ENCODE measurements around the gene KCTD11. TPM values are rescaled to one million over a fixed set of nuclear protein-coding genes. Genes with fewer than 3 reads are reported as not detected.

Gene KCTD11
- total and polyA plus RNA-seq, 2 of the 13 experiments (the other 11 are each of a cell fraction or from before 2014, with no cell fraction given): 1.6 to 2.6 TPM

DNA sequence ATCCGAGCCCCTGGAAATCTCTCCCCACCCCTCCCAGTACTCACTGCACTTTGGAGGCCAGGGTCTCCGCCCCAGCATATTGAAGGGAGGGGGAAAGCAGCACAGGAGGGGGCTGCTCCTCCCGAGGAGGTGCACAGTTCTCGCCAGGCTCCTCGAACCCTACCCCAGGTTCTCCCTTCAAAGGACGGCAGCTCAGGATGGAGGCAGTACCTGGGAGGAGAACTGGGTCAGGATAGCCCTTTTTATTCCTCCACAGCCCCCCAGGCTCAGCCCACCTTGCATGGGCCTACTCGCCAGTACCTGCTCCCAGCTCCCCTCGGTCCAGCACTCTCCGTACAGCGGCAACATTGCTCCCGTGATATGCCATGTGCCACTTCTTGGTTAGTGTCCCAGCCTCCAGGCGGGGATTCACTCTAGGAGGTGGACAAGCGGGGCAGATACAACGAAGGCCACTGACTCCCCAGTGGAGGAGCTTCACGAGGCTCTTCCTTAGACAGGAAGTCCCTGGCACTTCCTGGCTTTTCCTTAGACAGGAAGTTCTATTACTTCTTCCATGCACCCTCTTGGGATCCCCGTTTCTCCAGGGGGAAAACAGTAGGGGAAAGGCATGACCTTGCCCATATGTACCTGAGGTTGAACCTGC lies 34.7 kb upstream of the KCTD11 start (continued):
- TF ChIP-seq, protein P1, sequence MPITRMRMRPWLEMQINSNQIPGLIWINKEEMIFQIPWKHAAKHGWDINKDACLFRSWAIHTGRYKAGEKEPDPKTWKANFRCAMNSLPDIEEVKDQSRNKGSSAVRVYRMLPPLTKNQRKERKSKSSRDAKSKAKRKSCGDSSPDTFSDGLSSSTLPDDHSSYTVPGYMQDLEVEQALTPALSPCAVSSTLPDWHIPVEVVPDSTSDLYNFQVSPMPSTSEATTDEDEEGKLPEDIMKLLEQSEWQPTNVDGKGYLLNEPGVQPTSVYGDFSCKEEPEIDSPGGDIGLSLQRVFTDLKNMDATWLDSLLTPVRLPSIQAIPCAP (CRISPR knock-in tag; IDR thresholded peaks at IDR 0.05; ENCODE audit: low read depth): no peak
- no peak for TF ChIP-seq ZNF746 (CRISPR knock-in tag; IDR thresholded peaks at IDR 0.05)
- no peak for TF ChIP-seq ZFP37 (CRISPR knock-in tag; IDR thresholded peaks at IDR 0.05; ENCODE audit: borderline replicate concordance)

DNA sequence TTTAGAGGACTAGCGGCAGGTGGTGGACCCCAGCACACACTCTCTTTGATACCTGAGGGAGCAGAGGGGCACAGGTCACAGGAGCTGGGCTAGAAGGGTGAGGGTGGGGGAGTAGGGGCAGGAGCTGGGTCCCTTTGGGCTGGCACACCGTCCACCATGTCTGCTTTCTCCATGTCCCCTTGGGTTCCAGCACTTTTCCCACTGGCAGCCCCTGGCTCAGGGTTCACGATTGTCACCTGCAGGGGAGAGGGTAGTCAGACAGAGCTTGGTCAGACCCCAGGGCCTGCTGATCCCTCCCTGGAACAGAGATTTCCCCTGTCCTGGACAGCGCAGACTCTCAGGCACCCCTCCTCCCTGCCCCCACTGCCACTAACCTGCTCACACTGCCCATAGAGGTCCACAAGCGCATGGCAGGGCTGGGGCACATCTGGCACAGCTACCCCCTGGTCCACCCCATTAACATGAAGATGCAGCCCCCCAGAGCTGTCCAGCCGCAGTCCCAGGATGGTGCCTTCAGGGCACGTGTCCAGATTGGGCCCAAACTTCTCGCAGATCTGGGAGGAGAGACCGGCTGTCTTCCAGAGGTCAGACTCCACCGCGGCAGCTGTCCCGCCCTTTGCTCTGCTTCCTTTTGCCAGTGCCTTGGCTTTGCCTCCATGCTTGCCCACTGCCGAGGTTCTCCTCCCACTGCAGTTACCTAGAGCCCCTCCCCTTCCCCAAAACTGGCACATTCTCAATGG lies 33.7 kb upstream of the KCTD11 start:
- POLR2A ChIA-PET: no interaction called here
- no peak overlapping the region for H2AFZ ChIP-seq (ENCODE audit: low read length)
- ATAC-seq (no peak), DNase-seq (ENCODE audit: low spot score) (no peak), FAIRE-seq (no peak)
- no peaks in the 10 kb centered on the region for H3K27me3 ChIP-seq (ENCODE audit: control insufficient read depth in 1 of 2, insufficient read depth in 2 of 2, low read length in 2 of 2)
- no peak overlapping the region for H3K4me3 ChIP-seq (replicated peaks in 1 of 3; ENCODE audit: insufficient read depth in 1 of 3, low read depth in 2 of 3, low read length in 3 of 3)
- no peaks in the 10 kb centered on the region for H3K9me3 ChIP-seq (ENCODE audit: low read length)
- CTCF ChIA-PET (ENCODE audit: low intra/inter-chr PET ratio, low total read pairs): no interaction called here
- no peak for TF ChIP-seq NFKBIZ (CRISPR knock-in tag; IDR thresholded peaks at IDR 0.05)
- H4K20me1 ChIP-seq (ENCODE audit: insufficient read depth, low read length): peaks cover 10% of the 10 kb centered on the region; the same call in 1 of the 2 replicates
- H3K4me1 ChIP-seq (ENCODE audit: insufficient read depth, low read length): peaks cover 11% of the 10 kb centered on the region
- in situ Hi-C loops (cut with HindIII; ENCODE audit: extremely low pct_ligation_motif_present, low pct_unique_long_range_greater_than_20kb): no loop called here
- intact Hi-C loops (cut with micrococcal nuclease; ENCODE audit: unreplicated experiment): no loop called here
- H3K27ac ChIP-seq (ENCODE audit: extremely low read length, insufficient read depth, low read length): no peak overlapping the region
- no TSS peak for BruUV-seq (replicated peaks)
- no peak overlapping the region for H3K9ac ChIP-seq (ENCODE audit: insufficient read depth, low read depth, low read length)
- WGBS (ENCODE audit: low lambda C conversion rate): 95% methylated on average over 8 of the region's 13 CpGs
- H3K36me3 ChIP-seq (replicated peaks in 1 of 2; ENCODE audit: control insufficient read depth in 1 of 2, insufficient read depth in 2 of 2, low read length in 2 of 2): peaks cover 20 to 53% of the 10 kb centered on the region in 2 experiments
- no peak overlapping the region for H3K4me2 ChIP-seq (ENCODE audit: low read depth, low read length)
- peaks cover 10% of the 10 kb centered on the region for H3K79me2 ChIP-seq (ENCODE audit: insufficient read depth, low read length)

DNA sequence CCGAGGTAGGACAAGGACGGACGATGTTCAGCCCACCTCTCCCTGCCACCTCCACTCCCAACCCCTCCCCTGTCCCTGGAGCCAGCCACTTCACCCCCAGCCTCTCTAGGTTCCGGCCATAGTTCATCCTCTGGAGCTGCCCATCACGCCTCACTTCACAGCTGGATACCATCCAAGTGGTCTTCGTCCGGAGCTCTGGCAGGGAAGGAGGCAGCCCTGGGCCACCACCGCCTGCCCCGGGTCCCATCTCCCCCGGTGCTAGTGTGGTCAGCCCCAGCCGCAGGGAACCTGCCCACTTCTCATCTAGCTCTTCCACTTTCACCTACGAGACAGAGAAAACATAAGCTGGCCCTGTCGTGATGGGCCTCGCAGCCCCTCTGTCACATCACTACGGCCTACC lies 30.5 kb upstream of the KCTD11 start:
- peaks cover 26 to 74% of the 10 kb centered on the region in 2 experiments for H3K36me3 ChIP-seq (replicated peaks in 1 of 2; ENCODE audit: control insufficient read depth in 1 of 2, insufficient read depth in 2 of 2, low read length in 2 of 2)
- no peak overlapping the region for H3K4me3 ChIP-seq (replicated peaks in 1 of 3; ENCODE audit: insufficient read depth in 1 of 3, low read depth in 2 of 3, low read length in 3 of 3)
- no peaks in the 10 kb centered on the region for H3K27me3 ChIP-seq (ENCODE audit: control insufficient read depth in 1 of 2, insufficient read depth in 2 of 2, low read length in 2 of 2)
- H3K4me1 ChIP-seq (ENCODE audit: insufficient read depth, low read length): no peaks in the 10 kb centered on the region
- intact Hi-C loops (cut with micrococcal nuclease; ENCODE audit: unreplicated experiment) (no loop called here), in situ Hi-C loops (cut with HindIII; ENCODE audit: extremely low pct_ligation_motif_present, low pct_unique_long_range_greater_than_20kb) (no loop called here)
- BruUV-seq (replicated peaks): no TSS peak
- no peaks in the 10 kb centered on the region for H3K9me3 ChIP-seq (ENCODE audit: low read length)
- no peak overlapping the region for H3K9ac ChIP-seq (ENCODE audit: insufficient read depth, low read depth, low read length)
- 95% methylated on average over 15 of the region's 15 CpGs for WGBS (ENCODE audit: low lambda C conversion rate)
- TF ChIP-seq, protein P2, sequence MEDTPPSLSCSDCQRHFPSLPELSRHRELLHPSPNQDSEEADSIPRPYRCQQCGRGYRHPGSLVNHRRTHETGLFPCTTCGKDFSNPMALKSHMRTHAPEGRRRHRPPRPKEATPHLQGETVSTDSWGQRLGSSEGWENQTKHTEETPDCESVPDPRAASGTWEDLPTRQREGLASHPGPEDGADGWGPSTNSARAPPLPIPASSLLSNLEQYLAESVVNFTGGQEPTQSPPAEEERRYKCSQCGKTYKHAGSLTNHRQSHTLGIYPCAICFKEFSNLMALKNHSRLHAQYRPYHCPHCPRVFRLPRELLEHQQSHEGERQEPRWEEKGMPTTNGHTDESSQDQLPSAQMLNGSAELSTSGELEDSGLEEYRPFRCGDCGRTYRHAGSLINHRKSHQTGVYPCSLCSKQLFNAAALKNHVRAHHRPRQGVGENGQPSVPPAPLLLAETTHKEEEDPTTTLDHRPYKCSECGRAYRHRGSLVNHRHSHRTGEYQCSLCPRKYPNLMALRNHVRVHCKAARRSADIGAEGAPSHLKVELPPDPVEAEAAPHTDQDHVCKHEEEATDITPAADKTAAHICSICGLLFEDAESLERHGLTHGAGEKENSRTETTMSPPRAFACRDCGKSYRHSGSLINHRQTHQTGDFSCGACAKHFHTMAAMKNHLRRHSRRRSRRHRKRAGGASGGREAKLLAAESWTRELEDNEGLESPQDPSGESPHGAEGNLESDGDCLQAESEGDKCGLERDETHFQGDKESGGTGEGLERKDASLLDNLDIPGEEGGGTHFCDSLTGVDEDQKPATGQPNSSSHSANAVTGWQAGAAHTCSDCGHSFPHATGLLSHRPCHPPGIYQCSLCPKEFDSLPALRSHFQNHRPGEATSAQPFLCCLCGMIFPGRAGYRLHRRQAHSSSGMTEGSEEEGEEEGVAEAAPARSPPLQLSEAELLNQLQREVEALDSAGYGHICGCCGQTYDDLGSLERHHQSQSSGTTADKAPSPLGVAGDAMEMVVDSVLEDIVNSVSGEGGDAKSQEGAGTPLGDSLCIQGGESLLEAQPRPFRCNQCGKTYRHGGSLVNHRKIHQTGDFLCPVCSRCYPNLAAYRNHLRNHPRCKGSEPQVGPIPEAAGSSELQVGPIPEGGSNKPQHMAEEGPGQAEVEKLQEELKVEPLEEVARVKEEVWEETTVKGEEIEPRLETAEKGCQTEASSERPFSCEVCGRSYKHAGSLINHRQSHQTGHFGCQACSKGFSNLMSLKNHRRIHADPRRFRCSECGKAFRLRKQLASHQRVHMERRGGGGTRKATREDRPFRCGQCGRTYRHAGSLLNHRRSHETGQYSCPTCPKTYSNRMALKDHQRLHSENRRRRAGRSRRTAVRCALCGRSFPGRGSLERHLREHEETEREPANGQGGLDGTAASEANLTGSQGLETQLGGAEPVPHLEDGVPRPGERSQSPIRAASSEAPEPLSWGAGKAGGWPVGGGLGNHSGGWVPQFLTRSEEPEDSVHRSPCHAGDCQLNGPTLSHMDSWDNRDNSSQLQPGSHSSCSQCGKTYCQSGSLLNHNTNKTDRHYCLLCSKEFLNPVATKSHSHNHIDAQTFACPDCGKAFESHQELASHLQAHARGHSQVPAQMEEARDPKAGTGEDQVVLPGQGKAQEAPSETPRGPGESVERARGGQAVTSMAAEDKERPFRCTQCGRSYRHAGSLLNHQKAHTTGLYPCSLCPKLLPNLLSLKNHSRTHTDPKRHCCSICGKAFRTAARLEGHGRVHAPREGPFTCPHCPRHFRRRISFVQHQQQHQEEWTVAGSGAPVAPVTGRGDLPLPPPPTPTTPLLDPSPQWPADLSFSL (CRISPR knock-in tag; IDR thresholded peaks at IDR 0.05): no peak
- TF ChIP-seq THYN1 (CRISPR knock-in tag; IDR thresholded peaks at IDR 0.05; ENCODE audit: borderline replicate concordance, low read depth): no peak
- H4K20me1 ChIP-seq (ENCODE audit: insufficient read depth, low read length): no peaks in the 10 kb centered on the region
- H2AFZ ChIP-seq (ENCODE audit: low read length): no peak overlapping the region
- FAIRE-seq (no peak), ATAC-seq (no peak), DNase-seq (ENCODE audit: low spot score) (no peak)
- H3K27ac ChIP-seq (ENCODE audit: extremely low read length, insufficient read depth, low read length): no peak overlapping the region
- CTCF ChIA-PET (ENCODE audit: low intra/inter-chr PET ratio, low total read pairs): no interaction called here
- POLR2A ChIA-PET: no interaction called here
- H3K79me2 ChIP-seq (ENCODE audit: insufficient read depth, low read length): no peaks in the 10 kb centered on the region
- no peak overlapping the region for H3K4me2 ChIP-seq (ENCODE audit: low read depth, low read length)
